ENCODE data around the gene SRGAP3.

SRGAP3 gene

GRCh38 chr3:9161298-9161697 lies 88.1 kb downstream of the SRGAP3 start:
- in situ Hi-C loops (cut with MboI; ENCODE audit: low pct_unique_long_range_greater_than_20kb, low sequenced_read_pairs), result no loop called here

GRCh38 chr3:9158865-9159630 lies 90.4 kb downstream of the SRGAP3 start:
- in situ Hi-C loops (cut with MboI; ENCODE audit: low pct_unique_long_range_greater_than_20kb, low sequenced_read_pairs), result no loop called here
- DNase-seq, result no peak

More at GRCh38 chr3:9161298-9161697, 88.1 kb downstream of the SRGAP3 start:
- DNase-seq, result no peak

- in situ Hi-C loops (cut with MboI; ENCODE audit: low pct_unique_long_range_greater_than_20kb, low sequenced_read_pairs), result no loop called here
- DNase-seq, result no peak
Measured at GRCh38 chr3:9157651-9158362, 91.6 kb downstream of the SRGAP3 start.

GRCh38 chr3:9156604-9157003 lies 92.8 kb downstream of the SRGAP3 start:
- DNase-seq, result no peak
- in situ Hi-C loops (cut with MboI; ENCODE audit: low pct_unique_long_range_greater_than_20kb, low sequenced_read_pairs), result no loop called here

- DNase-seq, result no peak
- in situ Hi-C loops (cut with MboI; ENCODE audit: low pct_unique_long_range_greater_than_20kb, low sequenced_read_pairs), result no loop called here
Measured at GRCh38 chr3:9155028-9155427, 94.4 kb downstream of the SRGAP3 start.

- DNase-seq, result no peak
- in situ Hi-C loops (cut with MboI; ENCODE audit: low pct_unique_long_range_greater_than_20kb, low sequenced_read_pairs), result no loop called here
Measured at GRCh38 chr3:9153904-9154619, 95.4 kb downstream of the SRGAP3 start.

- no peak for DNase-seq
- in situ Hi-C loops (cut with MboI; ENCODE audit: low pct_unique_long_range_greater_than_20kb, low sequenced_read_pairs), result no loop called here
Measured at GRCh38 chr3:9151240-9151639, 98.2 kb downstream of the SRGAP3 start.

GRCh38 chr3:9149566-9149965 lies 99.9 kb downstream of the SRGAP3 start:
- DNase-seq, result no peak
- in situ Hi-C loops (cut with MboI; ENCODE audit: low pct_unique_long_range_greater_than_20kb, low sequenced_read_pairs), result no loop called here

- in situ Hi-C loops (cut with MboI; ENCODE audit: low pct_unique_long_range_greater_than_20kb, low sequenced_read_pairs), result no loop called here
Measured at GRCh38 chr3:9147896-9148266, 101.6 kb downstream of the SRGAP3 start.

GRCh38 chr3:9147215-9147895 lies 102.1 kb downstream of the SRGAP3 start:
- in situ Hi-C loops (cut with MboI; ENCODE audit: low pct_unique_long_range_greater_than_20kb, low sequenced_read_pairs), result no loop called here
- no peak for DNase-seq

More at GRCh38 chr3:9147896-9148266, 101.6 kb downstream of the SRGAP3 start:
- DNase-seq, result no peak

- no peak for DNase-seq
- in situ Hi-C loops (cut with MboI; ENCODE audit: low pct_unique_long_range_greater_than_20kb, low sequenced_read_pairs), result no loop called here
Measured at GRCh38 chr3:9146367-9147071, 102.9 kb downstream of the SRGAP3 start.

GRCh38 chr3:9143184-9143583 lies 106.3 kb downstream of the SRGAP3 start:
- DNase-seq, result no peak
- in situ Hi-C loops (cut with MboI; ENCODE audit: low pct_unique_long_range_greater_than_20kb, low sequenced_read_pairs), result no loop called here

- no peak for DNase-seq
- in situ Hi-C loops (cut with MboI; ENCODE audit: low pct_unique_long_range_greater_than_20kb, low sequenced_read_pairs), result no loop called here
Measured at GRCh38 chr3:9142362-9142761, 107.1 kb downstream of the SRGAP3 start.

- in situ Hi-C loops (cut with MboI; ENCODE audit: low pct_unique_long_range_greater_than_20kb, low sequenced_read_pairs), result no loop called here
- DNase-seq, result no peak
Measured at GRCh38 chr3:9141928-9142289, 107.5 kb downstream of the SRGAP3 start.

- in situ Hi-C loops (cut with MboI; ENCODE audit: low pct_unique_long_range_greater_than_20kb, low sequenced_read_pairs), result no loop called here
- no peak for DNase-seq
Measured at GRCh38 chr3:9139366-9139765, 110.1 kb downstream of the SRGAP3 start.

- no peak for DNase-seq
- in situ Hi-C loops (cut with MboI; ENCODE audit: low pct_unique_long_range_greater_than_20kb, low sequenced_read_pairs), result no loop called here
Measured at GRCh38 chr3:9137676-9138075, 111.8 kb downstream of the SRGAP3 start.

- DNase-seq, result no peak
- in situ Hi-C loops (cut with MboI; ENCODE audit: low pct_unique_long_range_greater_than_20kb, low sequenced_read_pairs), result no loop called here
Measured at GRCh38 chr3:9136746-9137465, 112.5 kb downstream of the SRGAP3 start.

- in situ Hi-C loops (cut with MboI; ENCODE audit: low pct_unique_long_range_greater_than_20kb, low sequenced_read_pairs), result no loop called here
Measured at GRCh38 chr3:9135930-9136525, 113.4 kb downstream of the SRGAP3 start.

More at GRCh38 chr3:9135930-9136525, 113.4 kb downstream of the SRGAP3 start:
- no peak for DNase-seq

All from KBM-7 (cell line).